Transverse colon (tissue), 4 donors: ENCODE data around the gene OR52A5.

Experiments used
- CTCF ChIP-seq, 5 experiments: fragments of 200-600 bp in 3 of 5; fragments of 450-650 bp in 2 of 5; sonication (generic) in 3 of 5; IDR thresholded peaks; 1 replicate in 2 of 5; 2 replicates in 3 of 5; pipeline ENCODE4 v1.5.1; 2016 to 2017; ENCODE audit warnings: antibody characterized with exemption in 5 of 5, inconsistent platforms in 3 of 5, mild to moderate bottlenecking in 2 of 5, moderate library complexity in 1 of 5
- POLR2A ChIP-seq: fragments of 450-650 bp; IDR thresholded peaks from one replicate; pipeline ENCODE4 v1.6.1; 2016; ENCODE audit warnings: antibody characterized with exemption, mild to moderate bottlenecking, moderate library complexity
- POLR2AphosphoS5 ChIP-seq, 3 donors: sonication (generic); formaldehyde crosslinking; IDR thresholded peaks; one replicate each; pipeline ENCODE4 v1.6.1; 2016; ENCODE audit warnings: antibody characterized with exemption in 3 of 3

DNA sequence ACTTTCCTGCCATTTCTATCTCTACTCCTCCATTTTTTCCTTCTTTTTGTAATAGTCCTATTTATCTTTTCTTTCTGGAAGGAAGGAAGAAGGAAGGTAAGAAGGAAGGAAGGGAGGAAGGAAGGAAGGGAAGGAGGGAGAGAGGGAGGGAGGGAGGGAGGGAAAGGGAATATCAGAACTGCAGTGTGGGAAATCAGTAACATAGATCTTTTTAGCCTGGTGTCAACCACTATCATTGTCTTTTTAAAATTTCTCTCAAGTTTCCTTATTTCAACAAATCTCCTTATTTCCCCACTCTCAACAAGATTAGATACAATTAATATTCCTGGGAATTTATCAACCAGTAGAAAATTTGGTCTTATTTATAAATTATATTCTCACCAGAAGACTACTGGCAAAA lies 35.1 kb downstream of the OR52A5 start:
- no peak for TF ChIP-seq POLR2AphosphoS5 (IDR thresholded peaks at IDR 0.05)
- TF ChIP-seq CTCF (IDR thresholded peaks at IDR 0.05): no peak
- no peak for TF ChIP-seq POLR2A
